Colonic mucosa (tissue), 4 donors: Measurements from ENCODE around the gene IER5. TPM values are rescaled to one million over a fixed set of nuclear protein-coding genes. Genes with fewer than 3 reads are reported as not detected.
A peak's percentile ranks its signal among the peaks of the same experiment; 100 is the strongest.

ENCODE experiments used
- DNase-seq: peaks from one replicate; pipeline ENCODE4 v3.0.0-alpha.2; 2020
- H3K27ac ChIP-seq: fragments of 200-600 bp; one replicate; pipeline ENCODE4 v1.8.0; 2021
- H3K27me3 ChIP-seq: fragments of 200-600 bp; one replicate; pipeline ENCODE4 v1.8.0; 2021
- H3K36me3 ChIP-seq: fragments of 200-600 bp; one replicate; pipeline ENCODE4 v1.8.0; 2021
- H3K4me1 ChIP-seq: fragments of 200-600 bp; one replicate; pipeline ENCODE4 v1.8.0; 2021; ENCODE audit warnings: mild to moderate bottlenecking
- H3K4me3 ChIP-seq: fragments of 200-600 bp; one replicate; pipeline ENCODE4 v1.8.0; 2021
- H3K9ac ChIP-seq, 2 donors: one replicate each; pipeline ENCODE4 v1.7.0; 2013; ENCODE audit warnings: control low read depth in 2 of 2, low read depth in 2 of 2, low read length in 2 of 2
- H3K9me3 ChIP-seq: fragments of 200-600 bp; one replicate; pipeline ENCODE4 v1.8.0; 2021
- intact Hi-C: fragments of 100-400 bp; cut with DNase I; formaldehyde crosslinking; loops from one replicate; pipeline ENCODE4 v1.14.1; 2022
- total RNA-seq, 2 donors: library from RNA; stranded (reverse); fragmentation: NEBNext Ultra II Directional in 1 of 2; extraction: Animal tissue kit (Norgen Biotek cat#: 25700) in 1 of 2; gene quantifications; one replicate each; pipeline ENCODE4 v1.2.1, GENCODE V29; 2021
- TF ChIP-seq, protein P1 (sequence below): fragments of 200-600 bp; IDR thresholded peaks from one replicate; pipeline ENCODE4 v1.8.0; 2022; ENCODE audit warnings: antibody characterized with exemption, mild to moderate bottlenecking
- donor health status: healthy.
- donor health status: DM: no; HTN: no; CAD: no.
- donor health status: DM: no; HTN: no; CAD: no.

Gene IER5
- total RNA-seq, 2 donors from 2014 or later, result 19.6 to 20.1 TPM

DNA sequence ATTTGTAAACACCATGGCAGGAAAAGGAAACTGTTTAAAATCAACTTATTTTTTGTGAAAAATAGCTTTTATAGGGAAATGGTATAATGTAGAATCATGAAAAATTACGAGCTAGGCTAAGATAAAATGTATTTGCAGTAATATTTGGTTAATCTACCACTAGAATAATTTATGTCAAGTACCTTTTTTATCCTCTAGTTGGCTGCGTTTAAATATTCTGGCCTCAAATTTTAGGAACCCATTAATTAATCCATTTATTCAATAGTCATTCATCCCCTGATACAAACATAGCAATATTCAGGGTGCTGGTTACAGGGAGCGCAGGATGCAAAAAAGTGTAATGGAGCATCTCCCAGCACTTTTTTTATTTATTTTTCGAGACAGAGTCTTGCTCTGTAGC lies 8.6 kb upstream of the IER5 start:
- TF ChIP-seq, protein P1, sequence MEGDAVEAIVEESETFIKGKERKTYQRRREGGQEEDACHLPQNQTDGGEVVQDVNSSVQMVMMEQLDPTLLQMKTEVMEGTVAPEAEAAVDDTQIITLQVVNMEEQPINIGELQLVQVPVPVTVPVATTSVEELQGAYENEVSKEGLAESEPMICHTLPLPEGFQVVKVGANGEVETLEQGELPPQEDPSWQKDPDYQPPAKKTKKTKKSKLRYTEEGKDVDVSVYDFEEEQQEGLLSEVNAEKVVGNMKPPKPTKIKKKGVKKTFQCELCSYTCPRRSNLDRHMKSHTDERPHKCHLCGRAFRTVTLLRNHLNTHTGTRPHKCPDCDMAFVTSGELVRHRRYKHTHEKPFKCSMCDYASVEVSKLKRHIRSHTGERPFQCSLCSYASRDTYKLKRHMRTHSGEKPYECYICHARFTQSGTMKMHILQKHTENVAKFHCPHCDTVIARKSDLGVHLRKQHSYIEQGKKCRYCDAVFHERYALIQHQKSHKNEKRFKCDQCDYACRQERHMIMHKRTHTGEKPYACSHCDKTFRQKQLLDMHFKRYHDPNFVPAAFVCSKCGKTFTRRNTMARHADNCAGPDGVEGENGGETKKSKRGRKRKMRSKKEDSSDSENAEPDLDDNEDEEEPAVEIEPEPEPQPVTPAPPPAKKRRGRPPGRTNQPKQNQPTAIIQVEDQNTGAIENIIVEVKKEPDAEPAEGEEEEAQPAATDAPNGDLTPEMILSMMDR, result no peak
- no peaks in the 10 kb centered on the region for H3K27me3 ChIP-seq
- H3K9ac ChIP-seq, result no peak overlapping the region
- H3K27ac ChIP-seq, result no peak overlapping the region
- no peak for DNase-seq
- H3K36me3 ChIP-seq, result no peaks in the 10 kb centered on the region
- intact Hi-C loops, result loop anchor here (5.0 kb wide), 2 partner anchors 87 to 553 kb away; no protein-coding TSS in a partner anchor
- no peaks in the 10 kb centered on the region for H3K9me3 ChIP-seq
- H3K4me3 ChIP-seq, result no peak overlapping the region
- H3K4me1 ChIP-seq, result no peaks in the 10 kb centered on the region

DNA sequence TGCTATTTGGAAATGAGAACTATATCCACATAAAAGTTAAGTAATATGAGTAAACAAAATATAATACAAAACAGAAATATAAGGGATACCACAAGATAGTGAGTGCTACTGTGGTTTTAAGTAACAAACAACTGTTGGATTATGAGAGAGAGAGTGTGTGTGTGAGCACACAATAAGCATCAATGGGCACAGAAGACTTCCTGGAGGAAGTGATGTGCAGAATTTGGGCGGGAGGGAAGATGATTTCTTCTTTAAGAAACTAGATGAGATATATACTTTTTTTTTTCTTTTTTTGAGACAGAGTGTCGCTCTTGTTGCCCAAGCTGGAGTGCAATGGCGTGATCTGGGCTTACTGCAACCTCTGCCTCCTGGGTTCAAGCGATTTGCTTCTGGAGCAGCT lies 7.9 kb upstream of the IER5 start:
- DNase-seq, result no peak
- Histone ChIP-seq H3K4me1 (no peaks in the 10 kb centered on the region), H3K4me3 (no peak overlapping the region), H3K9me3 (no peaks in the 10 kb centered on the region), H3K9ac (no peak overlapping the region), H3K36me3 (no peaks in the 10 kb centered on the region), H3K27ac (no peak overlapping the region), H3K27me3 (no peaks in the 10 kb centered on the region)
- intact Hi-C loops, result loop anchor here (5.0 kb wide), 2 partner anchors 87 to 553 kb away; no protein-coding TSS in a partner anchor
- TF ChIP-seq, protein P1, result no peak

DNA sequence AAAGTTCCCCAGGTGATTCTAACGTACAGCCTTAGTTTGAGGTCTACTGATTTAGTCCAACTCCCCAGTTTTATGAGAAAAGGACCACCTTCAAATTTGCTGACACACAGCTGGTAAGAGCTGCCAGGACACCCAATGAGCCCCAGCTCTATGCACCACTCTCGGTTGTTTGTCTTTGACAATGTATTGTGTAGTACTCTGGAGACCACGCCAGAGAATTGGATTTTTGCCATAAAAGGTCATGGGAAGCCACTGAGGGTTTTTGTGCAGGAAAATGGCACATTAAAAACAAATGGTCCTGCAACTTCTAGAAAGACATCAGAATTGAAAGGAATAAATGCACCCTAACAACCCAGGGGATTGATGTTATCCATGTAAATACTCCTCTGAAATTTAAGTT lies 7.1 kb upstream of the IER5 start:
- Histone ChIP-seq H3K4me1 (no peaks in the 10 kb centered on the region), H3K9ac (no peak overlapping the region), H3K36me3 (no peaks in the 10 kb centered on the region), H3K4me3 (no peak overlapping the region), H3K27ac (no peak overlapping the region), H3K9me3 (no peaks in the 10 kb centered on the region), H3K27me3 (no peaks in the 10 kb centered on the region)
- no peak for DNase-seq
- intact Hi-C loops, result loop anchor here (5.0 kb wide), 2 partner anchors 86 to 554 kb away; no protein-coding TSS in a partner anchor
- TF ChIP-seq, protein P1, result no peak

DNA sequence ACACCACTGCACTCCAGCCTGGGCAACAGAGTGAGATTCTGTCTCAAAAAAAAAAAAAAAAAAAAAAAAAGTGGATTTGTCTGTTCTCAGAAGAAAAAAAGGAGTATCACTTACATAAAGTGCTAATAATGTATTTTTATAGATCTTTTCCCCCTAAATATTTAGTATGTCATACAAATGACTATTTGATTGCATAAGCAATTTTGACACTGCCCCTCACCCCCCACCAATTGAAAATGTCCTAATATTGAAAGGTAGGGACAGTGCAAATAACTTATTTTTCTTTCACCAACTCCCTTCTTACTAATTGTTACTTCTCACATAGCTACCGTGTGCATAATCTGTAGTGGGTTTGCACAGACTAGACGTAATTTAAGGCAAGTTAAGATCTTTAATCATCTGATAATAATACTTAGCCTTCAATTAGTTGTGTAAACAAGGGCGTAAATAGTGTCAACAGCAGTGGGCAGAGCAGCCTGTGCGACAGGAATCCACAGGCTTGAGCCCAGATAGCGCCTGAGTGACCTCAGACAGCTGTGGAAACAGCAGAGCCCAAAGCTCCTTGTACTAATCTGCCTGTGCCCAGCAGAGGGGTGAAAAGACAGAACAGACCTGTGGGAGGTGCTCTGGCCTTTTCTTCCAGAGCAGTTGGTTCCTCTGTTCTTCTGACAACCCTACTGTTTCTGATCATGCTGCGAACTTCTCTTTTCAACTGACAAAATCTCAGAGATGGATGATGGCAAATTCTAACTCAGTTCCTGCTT lies 4.5 kb upstream of the IER5 start:
- Histone ChIP-seq H3K4me1 (no peaks in the 10 kb centered on the region), H3K9ac (no peak overlapping the region), H3K27ac (no peak overlapping the region), H3K9me3 (no peaks in the 10 kb centered on the region), H3K4me3 (no peak overlapping the region), H3K27me3 (no peaks in the 10 kb centered on the region), H3K36me3 (no peaks in the 10 kb centered on the region)
- peak; percentile 60 for DNase-seq
- TF ChIP-seq, protein P1, result peak; percentile 54
- intact Hi-C loops, result loop anchor here (5.0 kb wide), 2 partner anchors 83 to 557 kb away; no protein-coding TSS in a partner anchor

DNA sequence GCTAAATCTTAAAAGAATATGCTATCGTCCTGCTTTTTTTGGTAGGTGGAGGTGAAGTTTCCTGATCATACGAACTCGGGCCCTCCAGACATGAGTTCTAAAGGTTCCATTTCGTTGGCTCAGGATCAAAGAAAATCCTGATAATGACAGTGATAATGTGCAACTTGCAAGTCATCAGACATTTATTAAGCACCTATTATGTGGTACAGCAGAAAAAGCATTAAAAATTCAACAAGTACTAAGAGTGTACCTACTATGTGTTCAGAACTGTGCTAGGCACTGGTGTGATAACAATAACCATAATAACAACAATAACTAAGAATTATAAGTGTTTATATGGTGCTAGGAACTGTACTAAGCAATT lies 3.9 kb upstream of the IER5 start:
- H3K27me3 ChIP-seq, result no peaks in the 10 kb centered on the region
- intact Hi-C loops, result loop anchor here (5.0 kb wide), 2 partner anchors 83 to 557 kb away; no protein-coding TSS in a partner anchor
- H3K4me1 ChIP-seq, result no peaks in the 10 kb centered on the region
- TF ChIP-seq, protein P1, result no peak
- no peak overlapping the region for H3K4me3 ChIP-seq
- H3K9ac ChIP-seq, result no peak overlapping the region
- H3K9me3 ChIP-seq, result no peaks in the 10 kb centered on the region
- no peak overlapping the region for H3K27ac ChIP-seq
- no peak for DNase-seq
- H3K36me3 ChIP-seq, result no peaks in the 10 kb centered on the region
